Middle frontal gyrus (tissue), 1 donor: ENCODE data around the gene NFIC.
"Not testable (repeated sequence)": the region's sequence is repeated elsewhere in the genome, so short reads cannot be mapped to it uniquely, and the experiment has no call there.

ENCODE experiments used
- DNase-seq: peaks from one replicate; pipeline ENCODE4 v3.0.0-alpha.2; 2015; ENCODE audit warnings: low spot score; ENCODE audit errors: extremely low spot score

The NFIC gene

DNA sequence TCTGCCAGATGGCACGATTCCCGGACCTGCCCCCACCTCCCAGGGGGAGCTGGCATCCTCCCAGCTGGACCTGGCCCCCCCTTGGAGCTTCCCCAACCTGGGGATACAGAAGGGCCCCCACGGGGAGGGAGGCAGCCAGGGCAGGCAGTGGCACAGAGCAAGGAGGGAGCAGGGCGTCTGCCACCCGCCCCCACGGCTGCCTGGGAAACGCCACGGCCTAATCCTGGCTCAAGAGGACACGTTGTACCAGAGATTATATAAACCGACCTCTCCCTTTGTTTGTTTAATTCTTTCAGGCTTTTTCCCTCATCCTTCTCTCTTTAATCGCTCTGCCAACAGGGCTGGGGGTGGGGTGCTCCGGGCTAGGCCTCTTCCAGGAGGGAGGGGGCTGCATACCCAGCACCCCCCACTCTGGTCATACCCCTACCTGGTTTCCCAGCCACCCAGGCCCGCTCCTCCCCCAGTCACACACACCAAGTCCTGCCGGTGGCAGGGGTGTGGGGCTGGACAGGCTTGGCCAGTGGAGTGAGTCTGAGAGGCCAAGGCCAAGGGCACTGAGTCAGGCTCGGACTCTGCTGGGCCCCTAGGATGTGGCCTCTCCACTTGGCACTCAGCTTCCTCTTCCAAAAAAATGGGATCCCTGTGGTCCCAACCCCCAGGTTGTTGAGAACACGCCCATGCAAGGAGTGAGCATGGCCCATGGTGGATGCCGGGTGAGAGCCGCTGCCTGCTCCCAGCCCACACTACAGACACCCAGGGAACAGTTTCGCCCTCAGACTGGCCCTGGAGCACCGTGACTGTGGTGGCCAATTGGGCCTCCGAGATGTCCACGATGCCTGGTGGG, 29.5 kb upstream of the NFIC start:
- DNase-seq: no peak

DNA sequence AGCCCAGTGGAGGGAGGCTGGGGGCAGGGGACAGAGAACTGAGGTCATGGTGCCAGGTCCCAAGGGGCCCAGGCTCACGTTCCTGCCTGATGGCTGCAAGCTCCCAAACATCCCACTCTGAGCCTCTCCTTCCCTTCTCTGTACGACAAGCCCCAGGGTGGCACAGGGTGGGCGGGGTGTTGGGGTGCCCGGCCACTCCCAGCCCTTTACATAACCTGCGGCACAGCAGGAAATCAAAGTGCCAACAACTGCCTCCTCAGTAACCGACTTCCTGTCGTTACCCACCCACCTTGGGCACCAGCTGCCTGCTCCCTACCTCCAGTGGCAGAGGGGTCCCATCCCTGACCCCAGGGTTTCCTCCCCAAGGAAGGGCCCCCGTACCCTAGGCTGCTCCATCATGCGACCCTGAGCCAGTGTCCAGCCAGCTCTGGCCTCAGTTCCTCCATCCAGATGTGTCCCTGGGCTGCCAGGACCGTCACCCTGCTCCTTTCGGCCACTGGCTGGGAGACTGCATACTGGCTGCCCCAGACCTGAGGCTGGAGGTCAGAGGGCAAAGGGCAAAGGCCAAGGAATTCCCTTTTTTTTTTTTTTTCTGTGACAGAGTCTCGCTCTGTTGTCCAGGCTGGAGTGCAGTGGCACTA, 27.7 kb upstream of the NFIC start:
- DNase-seq: no peak

GRCh38 chr19:3340340-3340739, 26.0 kb upstream of the NFIC start:
- DNase-seq: no peak

- no peak for DNase-seq
Measured at GRCh38 chr19:3342246-3342645, 24.1 kb upstream of the NFIC start.

DNA sequence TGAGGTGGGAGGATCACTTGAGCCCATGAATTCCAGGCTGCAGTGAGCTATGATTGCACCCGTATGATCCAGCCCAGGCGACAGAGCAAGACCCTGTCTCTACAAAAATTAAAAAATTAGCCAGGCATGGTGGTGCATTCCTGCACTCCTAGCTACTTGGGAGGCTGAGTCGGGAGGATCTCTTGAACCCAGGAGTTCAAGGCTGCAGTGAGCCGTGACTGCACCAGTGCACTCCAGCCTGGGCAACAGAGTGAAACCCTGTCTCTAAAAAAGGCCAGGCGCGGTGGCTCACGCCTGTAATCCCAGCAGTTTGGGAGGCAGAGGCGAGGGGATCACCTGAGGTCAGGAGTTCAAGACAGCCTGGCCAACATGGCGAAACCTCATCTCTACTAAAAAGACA, 23.4 kb upstream of the NFIC start:
- not testable (repeated sequence) for DNase-seq

DNA sequence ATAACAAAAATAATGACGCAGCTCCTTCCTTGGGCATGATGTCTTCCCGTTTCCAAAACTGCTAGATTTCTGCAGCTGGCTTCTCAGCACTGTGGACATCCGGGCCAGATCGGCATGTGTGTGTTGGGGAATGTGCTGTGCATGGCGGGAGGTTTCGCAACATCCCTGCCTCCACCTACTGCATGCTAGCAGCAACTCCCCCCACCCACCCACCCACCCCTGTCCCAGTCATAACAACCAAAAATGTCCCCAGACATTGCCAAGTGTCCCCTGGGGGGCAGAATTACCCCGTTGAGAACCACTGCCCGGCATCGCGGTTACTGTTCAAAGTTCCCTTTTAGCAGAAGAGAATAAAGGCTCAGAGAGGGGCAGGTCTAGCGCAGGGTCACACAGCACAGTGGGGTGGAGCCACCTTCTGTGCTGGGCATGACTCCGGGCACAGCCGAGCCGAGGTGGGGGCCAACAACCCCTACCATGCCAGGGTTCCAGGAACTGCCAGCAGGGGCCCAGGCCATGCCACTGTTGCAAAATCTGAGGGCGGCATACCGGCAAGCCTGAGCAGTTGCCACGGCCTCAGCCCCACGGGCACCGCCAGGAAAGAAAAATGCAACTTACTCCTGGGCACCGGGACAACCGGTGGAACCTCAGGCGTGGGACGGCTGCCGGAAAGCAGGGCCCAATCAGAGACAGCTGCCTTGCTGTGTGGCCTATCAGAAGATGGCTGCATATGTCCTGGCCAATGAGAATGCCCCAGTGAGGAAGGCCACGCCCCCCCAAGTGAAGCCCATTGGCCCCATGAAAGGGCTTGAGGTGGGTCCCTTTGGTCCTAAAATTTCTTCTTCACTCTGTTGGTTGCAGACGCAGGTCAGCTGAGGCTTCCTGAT, 22.5 kb upstream of the NFIC start:
- peak; percentile 77 for DNase-seq

GRCh38 chr19:3344608-3345598, 21.5 kb upstream of the NFIC start:
- DNase-seq: no peak

GRCh38 chr19:3345850-3346460, 20.4 kb upstream of the NFIC start:
- DNase-seq: no peak

- peak; percentile 65 for DNase-seq
Measured at GRCh38 chr19:3346677-3347353, 19.6 kb upstream of the NFIC start.

- DNase-seq: no peak
Measured at GRCh38 chr19:3348042-3348441, 18.3 kb upstream of the NFIC start.

DNA sequence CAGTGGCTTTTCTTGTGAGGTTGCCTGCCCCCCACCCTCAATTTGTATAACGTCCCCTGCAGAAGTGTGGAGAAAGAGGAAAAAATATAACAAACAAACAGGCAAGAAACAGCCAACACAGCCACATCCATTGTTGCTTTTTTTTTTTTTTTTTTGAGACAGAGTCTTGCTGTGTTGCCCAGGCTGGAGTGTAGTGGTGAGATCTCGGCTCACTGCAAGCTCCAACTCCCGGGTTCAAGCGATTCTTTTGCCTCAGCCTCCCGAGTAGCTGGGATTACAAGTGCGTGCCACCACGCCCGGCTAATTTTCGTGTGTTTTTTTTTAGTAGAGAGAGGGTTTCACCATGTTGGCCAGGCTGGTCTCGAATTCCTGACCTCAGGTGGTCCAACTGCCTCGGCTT, 17.9 kb upstream of the NFIC start:
- DNase-seq: not testable (repeated sequence)

DNA sequence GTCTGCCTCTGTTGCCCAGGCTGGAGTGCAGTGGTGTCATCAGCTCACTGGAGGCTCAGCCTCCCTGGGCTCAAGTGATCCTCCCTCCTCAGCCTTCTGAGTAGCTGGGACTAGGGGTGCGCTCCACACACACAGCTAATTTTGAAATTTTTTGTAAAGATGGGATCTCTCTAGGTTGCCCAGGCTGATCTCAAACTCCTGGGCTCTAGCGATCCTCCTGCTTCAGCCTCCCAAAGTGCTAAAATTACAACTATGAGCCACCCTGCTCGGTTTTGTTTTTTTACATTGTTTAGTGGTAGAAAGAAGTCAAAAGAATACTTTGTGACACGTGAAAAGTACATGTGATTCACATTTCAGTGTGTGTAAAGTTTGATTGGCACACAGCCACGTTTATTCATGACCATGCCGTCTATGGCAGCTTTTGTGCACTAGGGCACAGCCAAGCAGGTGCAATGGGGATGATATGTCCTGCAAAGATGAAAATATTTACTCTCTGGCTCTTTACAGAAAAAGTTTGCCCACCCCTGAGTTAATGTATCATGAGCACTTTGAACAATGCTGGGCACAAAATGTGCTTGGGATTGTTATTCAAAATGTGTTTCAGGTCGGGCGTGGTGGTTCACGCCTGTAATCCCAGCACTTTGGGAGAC, 16.2 kb upstream of the NFIC start:
- DNase-seq: no peak

- DNase-seq: no peak
Measured at GRCh38 chr19:3351702-3352447, 14.5 kb upstream of the NFIC start.

DNA sequence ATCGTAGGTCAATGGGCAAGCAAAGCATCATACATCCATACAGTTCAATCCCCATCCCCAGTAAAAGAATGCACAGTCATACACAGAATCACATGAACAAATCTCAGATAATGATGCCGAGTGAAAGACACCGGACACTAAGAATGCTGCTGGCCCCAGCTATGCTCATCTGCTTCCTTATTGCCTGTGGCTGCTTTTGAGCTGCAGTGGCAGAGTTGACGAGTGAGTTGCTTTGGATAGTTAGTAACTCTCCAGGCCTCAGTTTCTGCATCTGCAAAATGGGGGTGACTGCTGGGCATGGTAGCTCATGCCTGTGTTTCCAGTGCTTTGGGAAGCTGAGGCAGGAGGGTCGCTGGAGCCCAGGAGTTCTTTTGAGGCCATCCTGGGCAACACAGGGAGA, 12.9 kb upstream of the NFIC start:
- no peak for DNase-seq

DNA sequence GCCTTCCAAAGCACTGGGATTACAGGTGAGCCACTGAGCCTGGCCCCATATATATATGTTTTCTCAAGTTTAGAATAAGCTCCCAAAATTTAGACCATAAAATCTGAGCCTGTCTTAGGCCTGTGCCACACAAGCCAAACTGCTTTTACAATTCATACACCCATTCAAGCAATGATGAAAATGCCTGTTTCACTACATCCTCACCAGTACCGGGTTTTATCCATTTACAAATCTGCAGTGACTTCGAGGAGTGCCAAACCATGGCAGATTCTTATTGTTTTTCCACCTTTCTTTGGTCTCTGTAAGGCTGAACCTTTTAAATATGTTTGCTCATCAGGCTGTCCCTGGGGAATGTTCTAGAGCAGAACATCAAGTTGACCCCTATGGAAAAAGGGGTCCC, 9.6 kb upstream of the NFIC start:
- DNase-seq: no peak

GRCh38 chr19:3357271-3357991, 9.0 kb upstream of the NFIC start:
- DNase-seq: no peak

- DNase-seq: no peak
Measured at GRCh38 chr19:3357992-3358688, 8.2 kb upstream of the NFIC start.
